ENCODE data around the gene RHOC. TPM values are rescaled to one million over a fixed set of nuclear protein-coding genes. Genes with fewer than 3 reads are reported as not detected.

RHOC gene
- total RNA-seq, 1 donor from 2014 or later = 251 TPM

DNA sequence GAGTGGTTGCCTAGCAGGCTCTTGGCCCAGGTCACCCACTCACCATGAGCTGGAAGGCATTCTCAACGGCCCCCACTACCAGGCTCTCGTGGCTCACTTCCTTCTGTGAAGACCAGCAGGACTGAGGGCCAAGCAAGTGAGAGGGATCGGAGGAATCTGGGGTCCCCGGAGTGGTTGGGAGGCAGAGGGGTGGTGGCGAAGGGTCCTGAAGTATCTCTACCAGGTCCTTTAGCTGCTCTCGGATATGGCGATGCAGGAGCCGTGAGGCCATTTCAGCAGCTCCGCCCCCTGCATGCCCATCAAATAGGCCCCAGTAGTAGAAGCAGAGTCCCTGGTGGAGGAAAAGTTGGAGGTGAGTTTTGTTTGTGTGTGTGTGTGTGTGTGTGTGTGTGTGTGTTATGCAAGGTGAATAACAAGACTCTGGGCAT is 5.8 kb upstream of the RHOC start:
- peaks cover 25% of the 10 kb centered on the region for H3K4me1 ChIP-seq
- intact Hi-C loops (cut with DNase I) = loop anchor here (5.0 to 10.0 kb wide), 2 partner anchors 40 to 362 kb away; partner anchors contain the start of genes LRIG2 and MOV10
- no peaks in the 10 kb centered on the region for H3K9me3 ChIP-seq
- no peaks in the 10 kb centered on the region for H3K27me3 ChIP-seq
- DNase-seq (ENCODE audit: extremely low spot score in 2 of 2) = no peak
- TF ChIP-seq POLR2A (IDR thresholded peaks at IDR 0.05) = no peak
- TF ChIP-seq POLR2AphosphoS5 (IDR thresholded peaks at IDR 0.05; ENCODE audit: insufficient read depth in 1 of 2, low read depth in 1 of 2) = no peak
- TF ChIP-seq, protein P1, sequence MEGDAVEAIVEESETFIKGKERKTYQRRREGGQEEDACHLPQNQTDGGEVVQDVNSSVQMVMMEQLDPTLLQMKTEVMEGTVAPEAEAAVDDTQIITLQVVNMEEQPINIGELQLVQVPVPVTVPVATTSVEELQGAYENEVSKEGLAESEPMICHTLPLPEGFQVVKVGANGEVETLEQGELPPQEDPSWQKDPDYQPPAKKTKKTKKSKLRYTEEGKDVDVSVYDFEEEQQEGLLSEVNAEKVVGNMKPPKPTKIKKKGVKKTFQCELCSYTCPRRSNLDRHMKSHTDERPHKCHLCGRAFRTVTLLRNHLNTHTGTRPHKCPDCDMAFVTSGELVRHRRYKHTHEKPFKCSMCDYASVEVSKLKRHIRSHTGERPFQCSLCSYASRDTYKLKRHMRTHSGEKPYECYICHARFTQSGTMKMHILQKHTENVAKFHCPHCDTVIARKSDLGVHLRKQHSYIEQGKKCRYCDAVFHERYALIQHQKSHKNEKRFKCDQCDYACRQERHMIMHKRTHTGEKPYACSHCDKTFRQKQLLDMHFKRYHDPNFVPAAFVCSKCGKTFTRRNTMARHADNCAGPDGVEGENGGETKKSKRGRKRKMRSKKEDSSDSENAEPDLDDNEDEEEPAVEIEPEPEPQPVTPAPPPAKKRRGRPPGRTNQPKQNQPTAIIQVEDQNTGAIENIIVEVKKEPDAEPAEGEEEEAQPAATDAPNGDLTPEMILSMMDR (IDR thresholded peaks at IDR 0.05) = no peak
- no peak overlapping the region for H3K27ac ChIP-seq
- H3K36me3 ChIP-seq = no peaks in the 10 kb centered on the region
- H3K4me3 ChIP-seq = no peak overlapping the region

DNA sequence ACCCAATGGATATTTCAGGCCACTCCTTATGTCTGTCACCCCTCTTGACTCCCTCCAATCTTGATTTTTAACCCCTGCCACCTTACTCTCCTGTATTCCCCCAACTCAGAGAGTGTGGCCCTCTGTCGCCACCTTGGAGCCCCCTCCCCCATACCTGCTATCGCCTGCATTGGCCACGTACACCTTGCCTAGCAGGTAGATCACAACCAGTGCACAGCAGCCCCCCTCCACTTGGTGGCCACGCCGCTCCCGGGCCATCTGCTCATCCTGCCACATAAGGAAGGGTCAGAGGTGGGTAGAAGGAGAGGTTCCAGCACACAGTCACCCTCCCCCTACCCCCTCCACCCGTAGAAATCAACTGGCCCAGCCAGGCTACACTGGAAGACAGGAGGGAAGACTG is 5.3 kb upstream of the RHOC start:
- H3K27ac ChIP-seq = no peak overlapping the region
- TF ChIP-seq POLR2AphosphoS5 (IDR thresholded peaks at IDR 0.05; ENCODE audit: insufficient read depth in 1 of 2, low read depth in 1 of 2) = no peak
- TF ChIP-seq, protein P1 (IDR thresholded peaks at IDR 0.05) = no peak
- TF ChIP-seq POLR2A (IDR thresholded peaks at IDR 0.05) = no peak
- H3K9me3 ChIP-seq = no peaks in the 10 kb centered on the region
- no peak overlapping the region for H3K4me3 ChIP-seq
- no peak for DNase-seq (ENCODE audit: extremely low spot score in 2 of 2)
- H3K36me3 ChIP-seq = no peaks in the 10 kb centered on the region
- intact Hi-C loops (cut with DNase I) = loop anchor here (5.0 to 10.0 kb wide), 2 partner anchors 40 to 363 kb away; partner anchors contain the start of genes LRIG2 and MOV10
- no peaks in the 10 kb centered on the region for H3K27me3 ChIP-seq
- peaks cover 29% of the 10 kb centered on the region for H3K4me1 ChIP-seq

DNA sequence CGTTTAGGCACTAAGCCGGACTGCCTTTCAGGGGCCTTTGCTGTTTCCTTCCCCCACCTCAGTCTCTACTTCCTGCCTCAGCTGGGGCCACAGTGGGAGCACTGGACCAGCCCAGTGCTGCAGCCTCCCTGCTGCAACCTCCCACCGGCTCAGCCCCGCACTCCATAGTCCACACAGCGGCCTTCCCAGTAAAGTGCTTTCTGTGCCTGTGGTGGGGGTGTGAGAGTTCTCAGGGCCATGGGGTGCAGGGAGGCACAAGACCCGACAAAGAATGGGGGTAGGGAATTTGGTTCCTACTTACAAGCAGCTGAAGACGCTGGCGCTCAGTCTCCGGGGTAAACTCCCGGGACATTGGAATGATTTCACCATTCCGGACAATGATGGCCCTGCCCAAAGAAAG is 4.7 kb upstream of the RHOC start:
- TF ChIP-seq POLR2A (IDR thresholded peaks at IDR 0.05) = no peak
- no peak for TF ChIP-seq POLR2AphosphoS5 (IDR thresholded peaks at IDR 0.05; ENCODE audit: insufficient read depth in 1 of 2, low read depth in 1 of 2)
- TF ChIP-seq, protein P1 (IDR thresholded peaks at IDR 0.05) = no peak
- no peaks in the 10 kb centered on the region for H3K27me3 ChIP-seq
- no peak for DNase-seq (ENCODE audit: extremely low spot score in 2 of 2)
- peaks cover 29% of the 10 kb centered on the region for H3K4me1 ChIP-seq
- H3K4me3 ChIP-seq = no peak overlapping the region
- H3K36me3 ChIP-seq = no peaks in the 10 kb centered on the region
- H3K27ac ChIP-seq = no peak overlapping the region
- no peaks in the 10 kb centered on the region for H3K9me3 ChIP-seq
- intact Hi-C loops (cut with DNase I) = loop anchor here (5.0 to 10.0 kb wide), 2 partner anchors 39 to 363 kb away; partner anchors contain the start of genes LRIG2 and MOV10

DNA sequence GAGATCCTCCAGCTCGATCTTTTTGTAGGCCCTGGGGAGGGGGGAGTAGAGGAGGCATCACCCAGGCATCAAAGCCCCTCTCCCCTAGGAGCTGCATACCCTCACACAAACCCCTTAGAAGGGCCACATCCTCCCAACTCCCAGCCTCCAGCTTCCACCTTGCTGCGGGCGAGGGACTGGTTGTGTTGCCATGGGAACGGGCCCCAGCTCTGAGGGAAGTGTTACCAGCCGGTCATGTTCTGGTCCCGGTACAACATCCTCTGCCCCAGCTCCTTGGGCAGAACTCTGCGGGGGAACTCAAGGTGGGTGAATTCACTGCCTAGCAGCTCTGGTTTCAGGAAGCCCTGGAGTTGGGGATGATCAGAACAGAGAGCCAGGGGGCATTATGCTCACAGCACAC is 4.1 kb upstream of the RHOC start:
- no peaks in the 10 kb centered on the region for H3K9me3 ChIP-seq
- H3K36me3 ChIP-seq = no peaks in the 10 kb centered on the region
- intact Hi-C loops (cut with DNase I) = loop anchor here (5.0 to 10.0 kb wide), 2 partner anchors 39 to 364 kb away; partner anchors contain the start of genes LRIG2 and MOV10
- peaks cover 29% of the 10 kb centered on the region for H3K4me1 ChIP-seq
- DNase-seq (ENCODE audit: extremely low spot score in 2 of 2) = no peak
- H3K4me3 ChIP-seq = no peak overlapping the region
- no peak overlapping the region for H3K27ac ChIP-seq
- no peaks in the 10 kb centered on the region for H3K27me3 ChIP-seq
- TF ChIP-seq POLR2AphosphoS5 (IDR thresholded peaks at IDR 0.05; ENCODE audit: insufficient read depth in 1 of 2, low read depth in 1 of 2) (no peak), POLR2A (IDR thresholded peaks at IDR 0.05) (no peak)
- TF ChIP-seq, protein P1 (IDR thresholded peaks at IDR 0.05) = no peak

DNA sequence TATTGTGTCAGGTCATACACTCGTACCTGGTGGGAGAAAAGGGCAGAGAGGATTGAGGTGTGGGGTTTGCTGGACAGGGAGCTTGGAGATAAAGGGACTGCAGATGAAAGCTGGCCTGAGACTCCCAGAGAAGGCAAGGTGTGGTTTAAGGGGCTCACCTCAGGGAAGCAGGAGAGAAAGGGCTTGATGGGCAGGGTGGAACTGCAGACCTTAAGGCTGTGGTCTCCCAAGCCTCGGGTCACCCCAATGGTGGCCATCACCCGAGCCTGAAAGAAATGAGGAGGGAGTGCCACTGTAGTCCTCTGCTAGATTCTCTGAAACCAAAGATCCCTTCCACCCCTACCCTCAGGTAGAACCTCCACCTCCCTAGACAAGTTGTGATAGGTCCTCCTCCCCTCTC is 3.7 kb upstream of the RHOC start:
- Histone ChIP-seq H3K4me1 (peaks cover 29% of the 10 kb centered on the region), H3K4me3 (no peak overlapping the region), H3K36me3 (no peaks in the 10 kb centered on the region), H3K9me3 (no peaks in the 10 kb centered on the region), H3K27ac (no peak overlapping the region), H3K27me3 (no peaks in the 10 kb centered on the region)
- intact Hi-C loops (cut with DNase I) = loop anchor here (5.0 to 10.0 kb wide), 2 partner anchors 38 to 364 kb away; partner anchors contain the start of genes LRIG2 and MOV10
- TF ChIP-seq POLR2AphosphoS5 (IDR thresholded peaks at IDR 0.05; ENCODE audit: insufficient read depth in 1 of 2, low read depth in 1 of 2) (no peak), POLR2A (IDR thresholded peaks at IDR 0.05) (no peak)
- TF ChIP-seq, protein P1 (IDR thresholded peaks at IDR 0.05) = no peak
- no peak for DNase-seq (ENCODE audit: extremely low spot score in 2 of 2)
